K562 (cell line): ENCODE data around the gene LY6G6D. TPM values are rescaled to one million over a fixed set of nuclear protein-coding genes. Genes with fewer than 3 reads are reported as not detected.

Experiments
- CBFA2T2 ChIP-seq: fragments of 450-650 bp; conservative IDR thresholded peaks from 2 replicates; pipeline ENCODE4 v1.6.1; 2017; ENCODE audit warnings: mild to moderate bottlenecking
- DDX20 ChIP-seq: fragments of 450-650 bp; IDR thresholded peaks from 2 replicates; pipeline ENCODE4 v1.6.1; 2016; ENCODE audit warnings: missing genetic modification characterization, low read depth, mild to moderate bottlenecking, missing compliant biosample characterization, moderate library complexity
- ERF ChIP-seq: fragments of 450-650 bp; formaldehyde crosslinking; IDR thresholded peaks from 2 replicates; pipeline ENCODE4 v1.4.0; 2020; ENCODE audit warnings: mild to moderate bottlenecking, mixed read lengths
- FOXA1 ChIP-seq: fragments of 450-650 bp; IDR thresholded peaks from 2 replicates; pipeline ENCODE4 v1.6.1; 2016; ENCODE audit warnings: mild to moderate bottlenecking, borderline replicate concordance
- GATA2 ChIP-seq: sonication (generic); formaldehyde crosslinking; IDR thresholded peaks from 2 replicates; pipeline ENCODE4 v1.4.0; 2020; ENCODE audit warnings: mild to moderate bottlenecking, missing genetic modification reagents
- HNRNPUL1 ChIP-seq: fragments of 200-400 bp; formaldehyde crosslinking; IDR thresholded peaks from 2 replicates; pipeline ENCODE4 v1.6.1; 2017; ENCODE audit warnings: low read length
- IRF1 ChIP-seq: sonication (generic); formaldehyde crosslinking; IDR thresholded peaks from 2 replicates; pipeline ENCODE4 v1.8.0; 2022; ENCODE audit warnings: missing genetic modification reagents, mild to moderate bottlenecking, borderline replicate concordance
- JUND ChIP-seq, 2 experiments: IDR thresholded peaks; 2 replicates in 1 of 2; 3 replicates in 1 of 2; pipeline ENCODE4 v1.6.1; 2011; ENCODE audit warnings: borderline replicate concordance in 2 of 2, low read depth in 2 of 2, low read length in 2 of 2, improper control_type of control experiment in 1 of 2, missing biosample characterization in 1 of 2, missing genetic modification characterization in 1 of 2, missing genetic modification reagents in 1 of 2
- MGA ChIP-seq: fragments of 450-650 bp; IDR thresholded peaks from 2 replicates; pipeline ENCODE4 v1.6.1; 2016; ENCODE audit warnings: mild to moderate bottlenecking, moderate library complexity
- PHTF2 ChIP-seq: fragments of 250-450 bp; sonication (Bioruptor Pico); IDR thresholded peaks from 2 replicates; pipeline ENCODE4 v1.5.0; 2021; ENCODE audit warnings: mild to moderate bottlenecking
- POLR2H ChIP-seq: IDR thresholded peaks from 2 replicates; pipeline ENCODE4 v1.6.1; 2016; ENCODE audit warnings: missing genetic modification characterization, low read depth, mild to moderate bottlenecking, control low read depth, missing compliant biosample characterization, moderate library complexity
- SAP30 ChIP-seq: fragments of 200-600 bp; sonication (generic); IDR thresholded peaks from 2 replicates; pipeline ENCODE4 v1.6.1; 2012; ENCODE audit warnings: borderline replicate concordance, low read depth, mild to moderate bottlenecking, moderate library complexity, low read length, control low read depth, inconsistent platforms; ENCODE audit not compliant: insufficient read depth, poor library complexity, severe bottlenecking
- polyA plus RNA-seq, 8 experiments: library from polyadenylated mRNA; depleted of rRNA in 4 of 8; stranded (reverse) in 5 of 8; unstranded in 3 of 8; fragments of >200 nt; fragmentation: Nextera tagmentation in 2 of 8; fragmentation: Illumina TruSeq in 1 of 8; extraction: Ambion mirVana in 2 of 8; extraction: Trizol in 1 of 8; gene quantifications; 2 replicates each; pipeline versions ENCODE4 v1.2.1 to v1.2.3, GENCODE V29; 2011 to 2014; ENCODE audit warnings: inconsistent platforms in 1 of 8, missing spikeins in 1 of 8
- total RNA-seq, 7 experiments: library from RNA; depleted of rRNA in 6 of 7; stranded (reverse); fragments of >200 nt in 6 of 7; fragmentation: Illumina TruSeq in 2 of 7; extraction: Trizol in 2 of 7; gene quantifications; 2 replicates each; pipeline versions ENCODE4 v1.2.1 to v1.2.3, GENCODE V29; 2011 to 2021; ENCODE audit warnings: low replicate concordance in 1 of 7
- TF ChIP-seq, protein P1 (sequence below): fragments of 250-450 bp; sonication (Bioruptor Pico); IDR thresholded peaks from 2 replicates; pipeline ENCODE4 v1.5.0; 2022; ENCODE audit warnings: mild to moderate bottlenecking

The LY6G6D gene
- total and polyA plus RNA-seq, 9 of the 15 experiments (the other 6 are each of a cell fraction or from before 2014, with no cell fraction given) = 0.30 to 0.38 TPM; not detected in 7

- TF ChIP-seq CBFA2T2 = peak; percentile 54
- TF ChIP-seq JUND (IDR thresholded peaks at IDR 0.05; ENCODE audit: borderline replicate concordance, low read depth, low read length) = peak; percentile 31; the same call in 1 of the 2 replicates
- TF ChIP-seq JUND (tag; IDR thresholded peaks at IDR 0.05; ENCODE audit: borderline replicate concordance, low read depth, low read length) = no peak; the same call in 2 of the 3 replicates
- TF ChIP-seq ERF = no peak
- TF ChIP-seq SAP30 = no peak
- no peak for TF ChIP-seq HNRNPUL1
- TF ChIP-seq DDX20 (tag) = no peak
- TF ChIP-seq, protein P1, sequence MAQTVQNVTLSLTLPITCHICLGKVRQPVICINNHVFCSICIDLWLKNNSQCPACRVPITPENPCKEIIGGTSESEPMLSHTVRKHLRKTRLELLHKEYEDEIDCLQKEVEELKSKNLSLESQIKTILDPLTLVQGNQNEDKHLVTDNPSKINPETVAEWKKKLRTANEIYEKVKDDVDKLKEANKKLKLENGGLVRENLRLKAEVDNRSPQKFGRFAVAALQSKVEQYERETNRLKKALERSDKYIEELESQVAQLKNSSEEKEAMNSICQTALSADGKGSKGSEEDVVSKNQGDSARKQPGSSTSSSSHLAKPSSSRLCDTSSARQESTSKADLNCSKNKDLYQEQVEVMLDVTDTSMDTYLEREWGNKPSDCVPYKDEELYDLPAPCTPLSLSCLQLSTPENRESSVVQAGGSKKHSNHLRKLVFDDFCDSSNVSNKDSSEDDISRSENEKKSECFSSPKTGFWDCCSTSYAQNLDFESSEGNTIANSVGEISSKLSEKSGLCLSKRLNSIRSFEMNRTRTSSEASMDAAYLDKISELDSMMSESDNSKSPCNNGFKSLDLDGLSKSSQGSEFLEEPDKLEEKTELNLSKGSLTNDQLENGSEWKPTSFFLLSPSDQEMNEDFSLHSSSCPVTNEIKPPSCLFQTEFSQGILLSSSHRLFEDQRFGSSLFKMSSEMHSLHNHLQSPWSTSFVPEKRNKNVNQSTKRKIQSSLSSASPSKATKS (CRISPR knock-in tag) = no peak
- peak; percentile 35; the same call in 1 of the 2 replicates for TF ChIP-seq GATA2 (CRISPR knock-in tag)
- no peak for TF ChIP-seq POLR2H (tag)
- 0 out of 2 replicates have a peak, but pooled peaks have one; percentile 56 for TF ChIP-seq IRF1 (CRISPR knock-in tag)
- TF ChIP-seq FOXA1 = no peak
- TF ChIP-seq PHTF2 (CRISPR knock-in tag) = no peak
- no peak for TF ChIP-seq MGA
Measured at GRCh38 chr6:31686483-31686882, 28.7 kb upstream of the LY6G6D start (continued).
